GM12878 (cell line): ENCODE results near the gene USPL1. TPM values are rescaled to one million over a fixed set of nuclear protein-coding genes. Genes with fewer than 3 reads are reported as not detected.
A peak's percentile ranks its signal among the peaks of the same experiment; 100 is the strongest.

ENCODE experiments used
- ATAC-seq: fragments of 200-7000 bp; cut with Tn5 transposase; 3 replicates; pipeline ENCODE4 v1.9.1; 2020; ENCODE audit warnings: mild to moderate bottlenecking, moderate library complexity
- BruUV-seq: library from RNA; stranded (reverse); fragments of 400-500 nt; replicated peaks from 2 replicates; lab custom pipeline; 2021; lab: Mats Ljungman, UMichigan
- CTCF ChIA-PET: fragments of 300-600 bp; sonication (Branson Sonifier 250); formaldehyde crosslinking; extraction: SDS; loops from one replicate; lab custom pipeline; 2021; ENCODE audit warnings: inconsistent platforms; lab: Yijun Ruan, JAX
- POLR2A ChIA-PET: fragments of 350-600 bp; formaldehyde crosslinking; extraction: SDS; loops from one replicate; lab custom pipeline; 2021; ENCODE audit warnings: inconsistent platforms; lab: Charles Lee
- RAD21 ChIA-PET: fragments of 300-600 bp; sonication (Branson Sonifier 250); formaldehyde crosslinking; loops from one replicate; lab custom pipeline; 2023; ENCODE audit warnings: antibody characterized with exemption; ENCODE audit not compliant: unreplicated experiment; lab: Charles Lee
- SMC1A ChIA-PET: fragments of 300-600 bp; sonication (Branson Sonifier 250); formaldehyde crosslinking; loops from one replicate; lab custom pipeline; 2023; ENCODE audit not compliant: unreplicated experiment, uncharacterized antibody; lab: Charles Lee
- DNase-seq: peaks from one replicate; pipeline ENCODE4 v3.0.0-alpha.2; 2011; ENCODE audit warnings: low read depth, low spot score
- FAIRE-seq: peaks from 3 replicates; lab custom pipeline; 2011; peaks lifted over from hg19 to GRCh38; lab: Jason Lieb, UNC
- H2AFZ ChIP-seq: 2 replicates; pipeline ENCODE4 v1.6.0; 2011; ENCODE audit warnings: low read depth, low read length, control low read depth; ENCODE audit not compliant: control insufficient read depth
- H3K27ac ChIP-seq: 2 replicates; pipeline ENCODE4 v1.5.1; 2011; ENCODE audit warnings: control low read depth; ENCODE audit not compliant: control insufficient read depth, insufficient read depth
- H3K27me3 ChIP-seq, 2 experiments: replicated peaks in 1 of 2; 2 replicates each; pipeline versions ENCODE4 v1.6.0 to v1.6.1; 2011; ENCODE audit warnings: low read length in 1 of 2; ENCODE audit not compliant: control insufficient read depth in 2 of 2, insufficient read depth in 2 of 2
- H3K36me3 ChIP-seq, 2 experiments: 2 replicates each; pipeline ENCODE4 v1.5.1; 2011; ENCODE audit warnings: low read length in 1 of 2; ENCODE audit not compliant: control insufficient read depth in 2 of 2, insufficient read depth in 2 of 2
- H3K4me1 ChIP-seq: 2 replicates; pipeline ENCODE4 v1.6.1; 2011; ENCODE audit warnings: mild to moderate bottlenecking, low read length, moderate library complexity, mixed read lengths; ENCODE audit not compliant: control insufficient read depth, insufficient read depth
- H3K4me2 ChIP-seq: 2 replicates; pipeline ENCODE4 v1.6.0; 2011; ENCODE audit warnings: control low read depth; ENCODE audit not compliant: control insufficient read depth, insufficient read depth
- H3K4me3 ChIP-seq: fragments of 200-600 bp; sonication (generic); 2 replicates; pipeline ENCODE4 v1.5.1; 2016
- H3K79me2 ChIP-seq: 2 replicates; pipeline ENCODE4 v1.6.0; 2011; ENCODE audit warnings: low read length; ENCODE audit not compliant: control insufficient read depth, insufficient read depth
- H3K9ac ChIP-seq: 2 replicates; pipeline ENCODE4 v1.8.0; 2011; ENCODE audit warnings: low read length, control low read depth, mixed read lengths; ENCODE audit not compliant: control insufficient read depth, insufficient read depth
- H3K9me3 ChIP-seq: replicated peaks from 3 replicates; pipeline ENCODE4 v1.5.1; 2011; ENCODE audit warnings: mild to moderate bottlenecking, low read length; ENCODE audit not compliant: control insufficient read depth, insufficient read depth
- H4K20me1 ChIP-seq: 2 replicates; pipeline ENCODE4 v1.6.0; 2011; ENCODE audit not compliant: control insufficient read depth, insufficient read depth
- BCL11A ChIP-seq: IDR thresholded peaks from 2 replicates; pipeline ENCODE4 v1.6.1; 2011; ENCODE audit warnings: low read depth, low read length
- BMI1 ChIP-seq: fragments of 450-650 bp; IDR thresholded peaks from 2 replicates; pipeline ENCODE4 v1.6.1; 2016; ENCODE audit warnings: mild to moderate bottlenecking, moderate library complexity, borderline replicate concordance
- FOXM1 ChIP-seq: IDR thresholded peaks from 2 replicates; pipeline ENCODE4 v1.6.1; 2012; ENCODE audit warnings: low read depth, mild to moderate bottlenecking, inconsistent platforms, low read length, moderate library complexity
- IKZF2 ChIP-seq, 2 experiments: fragments of 450-650 bp; IDR thresholded peaks; 2 replicates each; pipeline ENCODE4 v1.6.1; 2017; ENCODE audit warnings: mild to moderate bottlenecking in 2 of 2, moderate library complexity in 2 of 2
- RUNX3 ChIP-seq: IDR thresholded peaks from 2 replicates; pipeline ENCODE4 v1.6.1; 2012; ENCODE audit warnings: low read length, inconsistent platforms
- SPI1 ChIP-seq: IDR thresholded peaks from 2 replicates; pipeline ENCODE4 v1.6.1; 2011; ENCODE audit warnings: low read depth, mild to moderate bottlenecking, low read length, moderate library complexity, borderline replicate concordance; ENCODE audit not compliant: insufficient read depth
- TCF12 ChIP-seq: IDR thresholded peaks from 2 replicates; pipeline ENCODE4 v1.6.1; 2011; ENCODE audit warnings: low read depth, mild to moderate bottlenecking, low read length
- WGBS: methylation state at CpG from one replicate; pipeline ENCODE4 v1.1.6; 2016; ENCODE audit warnings: low lambda C conversion rate; ENCODE audit not compliant: insufficient replicate concordance, insufficient coverage; ENCODE audit errors: missing lambda C conversion rate; 5-methylcytosine and 5-hydroxymethylcytosine counted together
- in situ Hi-C: fragments of 300-500 bp; cut with MboI; formaldehyde crosslinking; loops from 9 replicates; pipeline ENCODE4 v1.14.3; 2018; ENCODE audit warnings: mixed read lengths
- intact Hi-C: fragments of 100-400 bp; cut with micrococcal nuclease; formaldehyde crosslinking; loops from one replicate; pipeline ENCODE4 v1.14.2; 2022; ENCODE audit not compliant: unreplicated experiment
- polyA plus RNA-seq, 11 experiments: library from polyadenylated mRNA; depleted of rRNA in 4 of 11; unstranded in 6 of 11; stranded (reverse) in 5 of 11; fragments of >200 nt; fragmentation: Nextera tagmentation in 4 of 11; fragmentation: Illumina TruSeq in 1 of 11; extraction: Ambion mirVana in 4 of 11; extraction: Trizol in 1 of 11; gene quantifications; 1 replicate in 1 of 11; 2 replicates in 10 of 11; pipeline versions ENCODE4 v1.2.1 to v1.2.3, GENCODE V29; 2011 to 2016; ENCODE audit warnings: inconsistent platforms in 2 of 11, missing spikeins in 2 of 11, low read depth in 1 of 11
- total RNA-seq, 4 experiments: library from RNA; depleted of rRNA in 3 of 4; stranded (reverse); fragments of >200 nt in 3 of 4; fragmentation: Illumina TruSeq in 1 of 4; extraction: Trizol in 1 of 4; gene quantifications; 2 replicates each; pipeline versions ENCODE4 v1.2.1 to v1.2.3, GENCODE V29; 2013 to 2021

The USPL1 gene
- total and polyA plus RNA-seq, 10 of the 15 experiments (the other 5 are each of a cell fraction or from before 2014, with no cell fraction given): 7.9 to 23.2 (median 15.8) TPM

GRCh38 chr13:30696278-30697176, 78.8 kb downstream of the USPL1 start:
- no peak overlapping the region for H3K27ac ChIP-seq
- no peak overlapping the region for H3K9ac ChIP-seq
- no peaks in the 10 kb centered on the region for H3K36me3 ChIP-seq
- ATAC-seq (peak; percentile 96), DNase-seq (no peak), FAIRE-seq (no peak)
- ChIA-PET POLR2A (no interaction called here), SMC1A (interaction anchor here (0.9 to 1.7 kb wide), 5 partner anchors 8 to 40 kb away, joined by 3 to 4 read pairs (median 3); no protein-coding TSS in a partner anchor), CTCF (interaction anchor here (0.7 to 1.5 kb wide), 5 partner anchors 11 to 169 kb away, joined by 3 to 4 read pairs (median 3); no protein-coding TSS in a partner anchor), RAD21 (interaction anchor here (0.8 to 1.0 kb wide), 2 partner anchors 12 to 20 kb away, joined by 3 read pairs; no protein-coding TSS in a partner anchor)
- no peaks in the 10 kb centered on the region for H4K20me1 ChIP-seq
- peaks cover 9% of the 10 kb centered on the region for H3K4me1 ChIP-seq
- intact Hi-C loops: no loop called here
- H3K27me3 ChIP-seq: no peaks in the 10 kb centered on the region; a peak in 1 of 4 replicates
- peak; percentile 29; the same call in 1 of the 2 replicates for TF ChIP-seq RUNX3
- peak in 1 of 2 experiments; percentile 25; a peak in 2 of 4 replicates for TF ChIP-seq IKZF2 (IDR thresholded peaks at IDR 0.05)
- no peak for TF ChIP-seq TCF12
- TF ChIP-seq BMI1: no peak
- TF ChIP-seq FOXM1: no peak
- TF ChIP-seq BCL11A: no peak
- TF ChIP-seq SPI1: peak; percentile 46; the same call in 1 of the 2 replicates
- in situ Hi-C loops: no loop called here
- no peaks in the 10 kb centered on the region for H3K9me3 ChIP-seq
- no peaks in the 10 kb centered on the region for H3K79me2 ChIP-seq
- no peak overlapping the region for H2AFZ ChIP-seq
- H3K4me3 ChIP-seq: no peak overlapping the region
- no TSS peak for BruUV-seq
- 19% methylated on average over 11 of the region's 11 CpGs for WGBS
- H3K4me2 ChIP-seq: peak overlapping the region; percentile 19; the same call in 1 of the 2 replicates
